ENCODE measurements around the gene ROBO3. TPM values are rescaled to one million over a fixed set of nuclear protein-coding genes. Genes with fewer than 3 reads are reported as not detected.

Gene ROBO3
- total RNA-seq, 1 experiment from 2014 or later: 30.7 TPM

DNA sequence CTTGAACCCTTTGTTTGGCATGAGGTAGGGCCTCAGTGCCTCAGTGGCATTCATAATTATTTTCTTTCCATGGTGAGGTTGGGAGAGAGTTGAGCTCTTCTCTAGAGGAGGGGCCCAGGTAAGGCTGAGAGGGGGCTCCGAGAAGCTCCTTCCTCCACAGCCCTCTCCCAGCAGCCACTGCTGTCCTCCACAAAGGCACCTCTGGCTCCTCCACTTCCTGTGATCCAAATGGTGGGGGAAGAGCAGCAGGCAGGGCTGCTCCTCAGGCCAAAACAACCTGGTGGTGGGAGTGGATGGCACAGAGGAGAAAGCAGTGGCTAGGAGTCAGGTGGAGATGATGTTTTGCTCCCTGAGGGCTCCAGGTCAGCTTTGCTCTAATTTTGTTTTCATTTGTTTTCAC lies 19.1 kb downstream of the ROBO3 start:
- BruUV-seq (replicated peaks): no TSS peak
- Histone ChIP-seq H3K9me2 (ENCODE audit: insufficient read depth) (no peaks in the 10 kb centered on the region), H3K4me3 (replicated peaks in 1 of 2; ENCODE audit: low read depth in 1 of 2, low read length in 2 of 2) (no peak overlapping the region), H3K9ac (ENCODE audit: low read length) (no peak overlapping the region), H3K79me2 (ENCODE audit: insufficient read depth, low read length) (no peaks in the 10 kb centered on the region), H3K27ac (ENCODE audit: low read depth, low read length) (no peak overlapping the region), H3K4me1 (ENCODE audit: control insufficient read depth in 1 of 2, insufficient read depth in 2 of 2, low read length in 2 of 2) (no peaks in the 10 kb centered on the region), H3K9me3 (ENCODE audit: control insufficient read depth in 1 of 2, insufficient read depth in 1 of 2, low read depth in 1 of 2, low read length in 2 of 2) (no peaks in the 10 kb centered on the region), H3K27me3 (ENCODE audit: insufficient read depth, low read length) (0 out of 2 replicates have a peak, but pooled peaks cover 3% of the 10 kb centered on the region), H4K20me1 (ENCODE audit: insufficient read depth) (no peaks in the 10 kb centered on the region), H3K36me3 (ENCODE audit: control insufficient read depth in 1 of 2, insufficient read depth in 2 of 2, low read length in 2 of 2) (no peaks in the 10 kb centered on the region), H2AFZ (ENCODE audit: low read depth, low read length, poor library complexity, severe bottlenecking) (no peak overlapping the region), H3K4me2 (ENCODE audit: low read length) (no peak overlapping the region)
- intact Hi-C loops (cut with micrococcal nuclease): no loop called here
- TF ChIP-seq YY1 (IDR thresholded peaks at IDR 0.05; ENCODE audit: extremely low read depth, insufficient replicate concordance, low read depth, low read length) (no peak), SP1 (IDR thresholded peaks at IDR 0.05; ENCODE audit: low read depth) (no peak), SRF (IDR thresholded peaks at IDR 0.05; ENCODE audit: low read depth) (no peak), ZNF274 (IDR thresholded peaks at IDR 0.05; ENCODE audit: low read depth, low read length) (no peak), CEBPB (IDR thresholded peaks at IDR 0.05; ENCODE audit: low read depth) (no peak), CBX3 (IDR thresholded peaks at IDR 0.05; ENCODE audit: low read depth) (no peak), CTCF (IDR thresholded peaks at IDR 0.05 in 2 of 3, conservative IDR thresholded peaks at IDR 0.05 in 1 of 3; ENCODE audit: borderline replicate concordance in 1 of 3, insufficient read depth in 1 of 3, low read depth in 2 of 3, low read length in 2 of 3) (no peak), EGR1 (IDR thresholded peaks at IDR 0.05; ENCODE audit: low read depth) (no peak), JUND (IDR thresholded peaks at IDR 0.05) (no peak), EZH2 (IDR thresholded peaks at IDR 0.05) (no peak), SIN3A (IDR thresholded peaks at IDR 0.05; ENCODE audit: low read depth) (no peak), ZFX (IDR thresholded peaks at IDR 0.05) (no peak), ELF1 (IDR thresholded peaks at IDR 0.05; ENCODE audit: borderline replicate concordance, low read depth) (no peak), EZH2phosphoT487 (IDR thresholded peaks at IDR 0.05; ENCODE audit: borderline replicate concordance) (no peak), POLR2AphosphoS5 (IDR thresholded peaks at IDR 0.05; ENCODE audit: low read depth, low read length) (no peak)
- TF ChIP-seq, protein P1, sequence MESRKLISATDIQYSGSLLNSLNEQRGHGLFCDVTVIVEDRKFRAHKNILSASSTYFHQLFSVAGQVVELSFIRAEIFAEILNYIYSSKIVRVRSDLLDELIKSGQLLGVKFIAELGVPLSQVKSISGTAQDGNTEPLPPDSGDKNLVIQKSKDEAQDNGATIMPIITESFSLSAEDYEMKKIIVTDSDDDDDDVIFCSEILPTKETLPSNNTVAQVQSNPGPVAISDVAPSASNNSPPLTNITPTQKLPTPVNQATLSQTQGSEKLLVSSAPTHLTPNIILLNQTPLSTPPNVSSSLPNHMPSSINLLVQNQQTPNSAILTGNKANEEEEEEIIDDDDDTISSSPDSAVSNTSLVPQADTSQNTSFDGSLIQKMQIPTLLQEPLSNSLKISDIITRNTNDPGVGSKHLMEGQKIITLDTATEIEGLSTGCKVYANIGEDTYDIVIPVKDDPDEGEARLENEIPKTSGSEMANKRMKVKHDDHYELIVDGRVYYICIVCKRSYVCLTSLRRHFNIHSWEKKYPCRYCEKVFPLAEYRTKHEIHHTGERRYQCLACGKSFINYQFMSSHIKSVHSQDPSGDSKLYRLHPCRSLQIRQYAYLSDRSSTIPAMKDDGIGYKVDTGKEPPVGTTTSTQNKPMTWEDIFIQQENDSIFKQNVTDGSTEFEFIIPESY (IDR thresholded peaks at IDR 0.05; ENCODE audit: extremely low read depth, insufficient replicate concordance, low read length): no peak
- TF ChIP-seq, protein P2, sequence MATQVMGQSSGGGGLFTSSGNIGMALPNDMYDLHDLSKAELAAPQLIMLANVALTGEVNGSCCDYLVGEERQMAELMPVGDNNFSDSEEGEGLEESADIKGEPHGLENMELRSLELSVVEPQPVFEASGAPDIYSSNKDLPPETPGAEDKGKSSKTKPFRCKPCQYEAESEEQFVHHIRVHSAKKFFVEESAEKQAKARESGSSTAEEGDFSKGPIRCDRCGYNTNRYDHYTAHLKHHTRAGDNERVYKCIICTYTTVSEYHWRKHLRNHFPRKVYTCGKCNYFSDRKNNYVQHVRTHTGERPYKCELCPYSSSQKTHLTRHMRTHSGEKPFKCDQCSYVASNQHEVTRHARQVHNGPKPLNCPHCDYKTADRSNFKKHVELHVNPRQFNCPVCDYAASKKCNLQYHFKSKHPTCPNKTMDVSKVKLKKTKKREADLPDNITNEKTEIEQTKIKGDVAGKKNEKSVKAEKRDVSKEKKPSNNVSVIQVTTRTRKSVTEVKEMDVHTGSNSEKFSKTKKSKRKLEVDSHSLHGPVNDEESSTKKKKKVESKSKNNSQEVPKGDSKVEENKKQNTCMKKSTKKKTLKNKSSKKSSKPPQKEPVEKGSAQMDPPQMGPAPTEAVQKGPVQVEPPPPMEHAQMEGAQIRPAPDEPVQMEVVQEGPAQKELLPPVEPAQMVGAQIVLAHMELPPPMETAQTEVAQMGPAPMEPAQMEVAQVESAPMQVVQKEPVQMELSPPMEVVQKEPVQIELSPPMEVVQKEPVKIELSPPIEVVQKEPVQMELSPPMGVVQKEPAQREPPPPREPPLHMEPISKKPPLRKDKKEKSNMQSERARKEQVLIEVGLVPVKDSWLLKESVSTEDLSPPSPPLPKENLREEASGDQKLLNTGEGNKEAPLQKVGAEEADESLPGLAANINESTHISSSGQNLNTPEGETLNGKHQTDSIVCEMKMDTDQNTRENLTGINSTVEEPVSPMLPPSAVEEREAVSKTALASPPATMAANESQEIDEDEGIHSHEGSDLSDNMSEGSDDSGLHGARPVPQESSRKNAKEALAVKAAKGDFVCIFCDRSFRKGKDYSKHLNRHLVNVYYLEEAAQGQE (IDR thresholded peaks at IDR 0.05; ENCODE audit: low read depth): no peak
- ChIA-PET POLR2A (no interaction called here), RAD21 (ENCODE audit: low non-redundant PET in 1 of 2, low total read pairs in 2 of 2, uncharacterized antibody in 2 of 2, unreplicated experiment in 2 of 2) (no interaction called here), CTCF (interaction anchor here (1.6 kb wide), 1 partner anchor 8 kb away, joined by 4 read pairs; no protein-coding TSS in a partner anchor)
- no peak for ATAC-seq
- no peak for DNase-seq (ENCODE audit: low read depth, low spot score)
